Pancreas (tissue), 10 donors: Measurements from ENCODE around the gene CNDP1. TPM values are rescaled to one million over a fixed set of nuclear protein-coding genes. Genes with fewer than 3 reads are reported as not detected.

Experiments
- ATAC-seq, 4 donors: fragments of 200-7000 bp; cut with Tn5 transposase; one replicate each; pipeline versions ENCODE4 v1.8.0 to v1.9.1; 2020; ENCODE audit warnings: mild to moderate bottlenecking in 4 of 4, moderate library complexity in 4 of 4
- DNase-seq, 6 donors: peaks; one replicate each; pipeline ENCODE4 v3.0.0-alpha.2; 2020
- FAIRE-seq: peaks from 2 replicates; lab custom pipeline; 2012; peaks lifted over from hg19 to GRCh38; lab: Jason Lieb, UNC
- H3K27ac ChIP-seq, 4 donors: fragments of 200-600 bp; sonication (generic); 1 replicate in 3 of 4; 2 replicates in 1 of 4; pipeline versions ENCODE4 v1.5.0 to v1.8.0; 2020
- H3K27me3 ChIP-seq, 4 donors: fragments of 200-600 bp; one replicate each; pipeline ENCODE4 v1.8.0; 2021
- H3K36me3 ChIP-seq, 3 donors: fragments of 200-600 bp; sonication (generic) in 1 of 3; one replicate each; pipeline versions ENCODE4 v1.5.0 to v1.8.0; 2020 to 2021
- H3K4me1 ChIP-seq, 3 donors: fragments of 200-600 bp; one replicate each; pipeline ENCODE4 v1.8.0; 2021
- H3K4me3 ChIP-seq, 4 donors: fragments of 200-600 bp; sonication (generic) in 2 of 4; one replicate each; pipeline versions ENCODE4 v1.5.0 to v1.8.0; 2020 to 2021
- H3K9me3 ChIP-seq, 4 donors: fragments of 200-600 bp; one replicate each; pipeline ENCODE4 v1.8.0; 2021
- WGBS, 2 donors: extraction: QIAGEN DNeasy Blood & Tissue Kit; methylation state at CpG; one replicate each; pipeline ENCODE4 v1.1.7; 2013; 5-methylcytosine and 5-hydroxymethylcytosine counted together
- intact Hi-C, 3 donors: fragments of 100-400 bp; cut with DNase I; formaldehyde crosslinking; loops; one replicate each; pipeline versions ENCODE4 v1.11.1 to v1.14.2; 2022
- polyA plus RNA-seq, 2 donors: library from polyadenylated mRNA; stranded (reverse); fragments of 200-250 nt; gene quantifications; one replicate each; pipeline ENCODE4 v1.2.3, GENCODE V29; 2013
- total RNA-seq, 6 donors: library from RNA; stranded (reverse); fragmentation: NEBNext Ultra II Directional in 4 of 6; extraction: Animal tissue kit (Norgen Biotek cat#: 25700) in 4 of 6; gene quantifications; one replicate each; pipeline versions ENCODE4 v1.2.1 to v1.2.4, GENCODE V29; 2021 to 2023
- TF ChIP-seq, protein P1 (sequence below), 4 donors: fragments of 200-600 bp; sonication (generic) in 3 of 4; IDR thresholded peaks; one replicate each; pipeline versions ENCODE4 v1.5.0 to v1.8.0; 2021; ENCODE audit warnings: antibody characterized with exemption in 4 of 4
- donor health status: healthy with polysubstance abuse.
- donor health status: DM: no; HTN: no; CAD: no; lungs with moderate emphysema.
- donor health status: DM: no; HTN: no; CAD: no.
- donor health status: control.
- donor health status: control.
- donor health status: Bipolar disorder and iron deficiency.
- donor health status: DM: yes; HTN: yes; CAD: no.
- donor health status: DM: no; HTN: no; CAD: no.
- donor health status: DM: no; HTN: no; CAD: no.
- donor health status: DM: yes; HTN: yes; CAD: no.

CNDP1 gene
- total and polyA plus RNA-seq, 8 donors, result 0.09 to 0.84 (median 0.21) TPM; not detected in 2

DNA sequence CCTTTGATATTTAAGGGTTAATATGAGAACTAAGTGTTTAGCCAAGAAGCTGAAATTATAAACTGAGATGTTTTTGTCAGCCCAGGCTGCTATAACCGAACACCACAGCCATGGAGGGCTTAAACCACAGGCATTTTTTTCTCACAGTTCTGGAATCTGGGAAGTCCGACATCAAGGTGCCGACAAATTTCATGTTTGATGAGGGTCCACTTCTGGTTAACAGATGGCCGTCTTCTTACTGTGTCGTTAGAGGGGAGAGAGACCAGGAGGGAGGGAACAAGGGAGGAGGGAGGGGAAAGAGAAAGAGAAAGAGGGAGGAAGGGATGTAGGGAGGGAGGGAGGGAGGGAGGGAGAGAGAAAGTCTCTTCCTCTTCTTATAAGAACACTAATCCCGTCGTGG, 44.6 kb upstream of the CNDP1 start:
- H3K27ac ChIP-seq, result no peak overlapping the region
- WGBS, 2 donors, result 53 to 66% methylated on average over 7 of the region's 7 CpGs
- TF ChIP-seq, protein P1, sequence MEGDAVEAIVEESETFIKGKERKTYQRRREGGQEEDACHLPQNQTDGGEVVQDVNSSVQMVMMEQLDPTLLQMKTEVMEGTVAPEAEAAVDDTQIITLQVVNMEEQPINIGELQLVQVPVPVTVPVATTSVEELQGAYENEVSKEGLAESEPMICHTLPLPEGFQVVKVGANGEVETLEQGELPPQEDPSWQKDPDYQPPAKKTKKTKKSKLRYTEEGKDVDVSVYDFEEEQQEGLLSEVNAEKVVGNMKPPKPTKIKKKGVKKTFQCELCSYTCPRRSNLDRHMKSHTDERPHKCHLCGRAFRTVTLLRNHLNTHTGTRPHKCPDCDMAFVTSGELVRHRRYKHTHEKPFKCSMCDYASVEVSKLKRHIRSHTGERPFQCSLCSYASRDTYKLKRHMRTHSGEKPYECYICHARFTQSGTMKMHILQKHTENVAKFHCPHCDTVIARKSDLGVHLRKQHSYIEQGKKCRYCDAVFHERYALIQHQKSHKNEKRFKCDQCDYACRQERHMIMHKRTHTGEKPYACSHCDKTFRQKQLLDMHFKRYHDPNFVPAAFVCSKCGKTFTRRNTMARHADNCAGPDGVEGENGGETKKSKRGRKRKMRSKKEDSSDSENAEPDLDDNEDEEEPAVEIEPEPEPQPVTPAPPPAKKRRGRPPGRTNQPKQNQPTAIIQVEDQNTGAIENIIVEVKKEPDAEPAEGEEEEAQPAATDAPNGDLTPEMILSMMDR (IDR thresholded peaks at IDR 0.05), result no peak
- ATAC-seq, result no peak
- no peak for FAIRE-seq
- H3K4me3 ChIP-seq, result no peak overlapping the region
- intact Hi-C loops, result loop anchor here (5.0 to 10.0 kb wide), 2 partner anchors 135 to 137 kb away; no protein-coding TSS in a partner anchor
- H3K4me1 ChIP-seq, result no peaks in the 10 kb centered on the region
- no peaks in the 10 kb centered on the region for H3K36me3 ChIP-seq
- no peaks in the 10 kb centered on the region for H3K9me3 ChIP-seq
- DNase-seq, result no peak
- no peaks in the 10 kb centered on the region for H3K27me3 ChIP-seq

DNA sequence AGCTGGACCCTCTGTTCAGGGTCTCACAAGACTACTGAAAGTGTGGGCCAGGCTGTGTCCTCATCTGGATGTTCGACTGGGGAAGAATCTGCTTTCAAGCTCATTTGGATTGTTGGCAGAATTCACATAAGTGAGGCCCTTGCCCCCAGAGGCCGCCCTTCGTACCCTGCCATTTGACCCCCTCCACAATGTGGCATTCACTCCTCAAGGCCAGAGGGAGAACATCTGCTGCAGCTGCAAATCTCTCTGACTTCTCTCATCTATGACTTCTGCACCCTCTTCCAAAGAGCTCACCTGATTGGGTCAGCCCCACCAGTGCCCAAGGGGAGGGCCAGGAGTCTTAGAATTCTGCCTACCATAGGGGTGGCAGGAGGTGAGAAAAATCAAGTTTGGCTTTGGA, 42.0 kb upstream of the CNDP1 start:
- FAIRE-seq, result no peak
- 89 to 94% methylated on average over 3 of the region's 3 CpGs for WGBS, 2 donors
- TF ChIP-seq, protein P1 (IDR thresholded peaks at IDR 0.05), result no peak
- intact Hi-C loops, result loop anchor here in 1 of 3 donors (5.0 kb wide), 1 partner anchor 140 kb away; no protein-coding TSS in a partner anchor
- no peak for DNase-seq
- Histone ChIP-seq H3K27ac (no peak overlapping the region), H3K4me1 (peaks cover 2 to 3% (median 3%) of the 10 kb centered on the region in 3 donors), H3K36me3 (no peaks in the 10 kb centered on the region), H3K27me3 (no peaks in the 10 kb centered on the region), H3K9me3 (no peaks in the 10 kb centered on the region), H3K4me3 (no peak overlapping the region)
- ATAC-seq, result no peak

DNA sequence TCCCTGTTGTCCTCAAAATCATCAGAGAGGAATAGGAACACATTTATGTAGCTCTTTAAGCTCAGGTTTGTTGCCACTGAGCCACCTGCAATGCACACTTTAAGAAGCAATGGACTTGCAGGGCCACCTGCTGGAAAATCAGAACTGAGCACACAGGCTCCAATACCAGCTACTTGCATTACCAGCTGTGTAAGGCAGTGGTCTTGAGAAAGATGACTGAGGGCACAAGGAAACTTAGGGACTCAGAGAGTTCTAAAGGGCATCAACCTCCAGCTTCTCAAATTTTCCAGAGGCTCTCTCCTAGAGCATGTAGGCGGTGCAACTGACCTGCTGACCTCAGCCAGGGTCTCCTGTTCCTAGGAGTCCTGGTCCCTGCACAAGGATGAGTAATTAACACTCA, 40.6 kb upstream of the CNDP1 start:
- ATAC-seq (peak in 2 of 4 donors; percentile 16 to 19), DNase-seq (peak in 3 of 6 donors; percentile 59 to 64 (median 60)), FAIRE-seq (no peak)
- no peaks in the 10 kb centered on the region for H3K9me3 ChIP-seq
- TF ChIP-seq, protein P1 (IDR thresholded peaks at IDR 0.05), result peak; percentile 11 to 55 (median 53)
- H3K27me3 ChIP-seq, result no peaks in the 10 kb centered on the region
- 41 to 43% methylated on average over 1 of the region's 1 CpG for WGBS, 2 donors
- H3K27ac ChIP-seq, result no peak overlapping the region
- no peak overlapping the region for H3K4me3 ChIP-seq
- no peaks in the 10 kb centered on the region for H3K36me3 ChIP-seq
- H3K4me1 ChIP-seq, result peaks cover 15 to 17% (median 15%) of the 10 kb centered on the region in 3 donors
- intact Hi-C loops, result loop anchor here in 1 of 3 donors (5.0 kb wide), 1 partner anchor 141 kb away; no protein-coding TSS in a partner anchor

DNA sequence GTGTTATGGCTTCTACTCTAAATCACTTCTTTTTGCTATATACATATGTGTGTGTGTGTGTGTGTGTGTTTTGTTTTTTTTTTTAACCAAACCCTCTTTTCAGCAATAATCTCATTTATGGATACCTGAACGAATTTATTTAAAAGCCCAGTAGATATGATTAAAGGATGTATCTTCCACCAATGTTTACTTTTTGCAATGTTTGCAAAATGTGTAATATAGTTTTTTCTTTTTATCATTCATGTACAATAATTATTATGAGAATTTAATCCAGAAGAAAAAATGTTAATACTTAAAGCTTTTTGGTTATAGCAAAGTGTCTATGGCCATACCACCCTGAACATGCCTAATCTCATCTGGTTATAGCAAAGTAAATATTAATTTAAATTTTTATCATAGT, 39.8 kb upstream of the CNDP1 start:
- DNase-seq, result no peak
- 26 to 32% methylated on average over 1 of the region's 1 CpG for WGBS, 2 donors
- H3K9me3 ChIP-seq, result no peaks in the 10 kb centered on the region
- peaks cover 20 to 23% (median 20%) of the 10 kb centered on the region in 3 donors for H3K4me1 ChIP-seq
- no peaks in the 10 kb centered on the region for H3K36me3 ChIP-seq
- H3K27me3 ChIP-seq, result no peaks in the 10 kb centered on the region
- FAIRE-seq, result no peak
- ATAC-seq, result no peak
- no peak overlapping the region for H3K4me3 ChIP-seq
- H3K27ac ChIP-seq, result no peak overlapping the region
- TF ChIP-seq, protein P1 (IDR thresholded peaks at IDR 0.05), result no peak
- intact Hi-C loops, result loop anchor here in 1 of 3 donors (5.0 kb wide), 1 partner anchor 142 kb away; no protein-coding TSS in a partner anchor
